GM21423 (cell line): Measurements from ENCODE around the gene RABGAP1L.

Source experiments
- ATAC-seq: cut with Tn5 transposase; IDR thresholded peaks from one replicate; pipeline ENCODE4 v1.9.1; 2021; ENCODE audit warnings: mild to moderate bottlenecking, moderate library complexity; ENCODE audit not compliant: unreplicated experiment

The RABGAP1L gene

DNA sequence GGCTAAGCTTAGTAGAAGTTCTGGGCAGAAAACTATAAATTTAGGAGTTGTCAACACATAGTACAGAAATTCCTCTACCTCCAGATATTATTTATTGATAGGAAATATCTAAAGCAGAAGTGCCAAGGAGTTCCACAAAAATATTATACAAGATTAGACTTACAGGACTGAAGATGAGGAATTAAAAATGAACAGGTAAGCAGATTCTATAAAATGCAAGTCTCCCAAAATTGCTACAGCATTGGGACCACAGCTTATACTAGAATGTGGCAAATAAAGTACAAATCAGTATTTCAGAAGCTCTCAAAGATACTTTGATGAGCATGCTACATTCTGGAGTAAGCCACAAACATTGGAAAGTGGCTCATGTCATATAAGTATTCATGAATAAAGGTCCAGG lies 790.3 kb downstream of the RABGAP1L start:
- no peak for ATAC-seq

DNA sequence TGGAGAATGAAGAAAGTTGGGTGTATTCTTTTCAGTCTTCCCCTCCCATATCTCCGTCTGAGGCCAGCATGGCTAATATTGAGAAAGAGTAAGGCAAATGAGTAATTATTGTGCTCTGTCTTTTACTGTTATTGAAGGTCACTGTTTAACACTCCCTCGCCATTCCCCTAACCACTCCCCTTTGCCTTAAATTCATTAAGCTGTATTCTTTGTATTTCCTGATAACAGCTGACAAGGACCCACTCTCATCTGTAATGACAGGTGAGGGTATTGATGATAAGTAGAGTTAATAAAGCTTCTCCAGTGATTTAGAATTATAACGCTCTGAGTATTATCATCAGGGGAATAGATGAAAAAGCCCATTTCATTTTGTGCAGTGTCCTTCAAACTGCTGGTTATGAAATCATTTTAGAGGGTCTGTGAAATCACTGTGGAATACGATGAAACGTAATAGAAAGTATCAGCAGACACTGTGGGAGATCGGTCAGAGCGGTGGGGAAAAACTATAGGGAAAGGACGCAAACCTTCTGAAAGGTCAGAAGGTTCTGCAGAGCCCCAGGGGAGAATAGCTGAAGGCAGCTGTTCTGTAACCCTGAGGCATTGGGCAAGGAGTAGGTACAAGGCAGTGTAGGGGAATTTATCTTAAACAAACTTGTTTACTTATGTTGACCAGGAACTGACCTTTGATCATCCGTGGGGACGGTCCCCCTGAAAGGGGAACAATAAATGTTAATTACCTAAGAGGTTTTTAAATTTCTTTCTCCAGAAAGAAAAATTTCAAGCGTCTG lies 794.2 kb downstream of the RABGAP1L start:
- peak; percentile 43 for ATAC-seq

DNA sequence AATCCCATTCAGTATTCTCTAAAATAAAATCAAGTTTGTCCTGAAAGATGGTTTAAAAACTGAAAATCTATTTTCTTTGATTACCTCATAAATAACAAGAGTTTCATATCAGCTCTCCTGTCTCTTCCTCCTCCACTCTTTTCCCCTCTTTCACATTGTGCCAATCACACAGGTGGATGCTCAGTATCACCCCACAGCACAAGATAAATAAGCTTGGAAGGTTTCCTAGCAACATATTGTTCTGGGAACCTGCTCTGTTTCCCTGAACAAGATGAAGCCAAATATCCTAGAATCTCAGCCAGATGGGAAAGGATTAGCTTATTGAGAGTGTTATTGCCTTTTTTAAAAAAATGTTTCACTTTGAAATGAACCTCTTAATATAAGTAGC lies 794.7 kb downstream of the RABGAP1L start:
- ATAC-seq: no peak

DNA sequence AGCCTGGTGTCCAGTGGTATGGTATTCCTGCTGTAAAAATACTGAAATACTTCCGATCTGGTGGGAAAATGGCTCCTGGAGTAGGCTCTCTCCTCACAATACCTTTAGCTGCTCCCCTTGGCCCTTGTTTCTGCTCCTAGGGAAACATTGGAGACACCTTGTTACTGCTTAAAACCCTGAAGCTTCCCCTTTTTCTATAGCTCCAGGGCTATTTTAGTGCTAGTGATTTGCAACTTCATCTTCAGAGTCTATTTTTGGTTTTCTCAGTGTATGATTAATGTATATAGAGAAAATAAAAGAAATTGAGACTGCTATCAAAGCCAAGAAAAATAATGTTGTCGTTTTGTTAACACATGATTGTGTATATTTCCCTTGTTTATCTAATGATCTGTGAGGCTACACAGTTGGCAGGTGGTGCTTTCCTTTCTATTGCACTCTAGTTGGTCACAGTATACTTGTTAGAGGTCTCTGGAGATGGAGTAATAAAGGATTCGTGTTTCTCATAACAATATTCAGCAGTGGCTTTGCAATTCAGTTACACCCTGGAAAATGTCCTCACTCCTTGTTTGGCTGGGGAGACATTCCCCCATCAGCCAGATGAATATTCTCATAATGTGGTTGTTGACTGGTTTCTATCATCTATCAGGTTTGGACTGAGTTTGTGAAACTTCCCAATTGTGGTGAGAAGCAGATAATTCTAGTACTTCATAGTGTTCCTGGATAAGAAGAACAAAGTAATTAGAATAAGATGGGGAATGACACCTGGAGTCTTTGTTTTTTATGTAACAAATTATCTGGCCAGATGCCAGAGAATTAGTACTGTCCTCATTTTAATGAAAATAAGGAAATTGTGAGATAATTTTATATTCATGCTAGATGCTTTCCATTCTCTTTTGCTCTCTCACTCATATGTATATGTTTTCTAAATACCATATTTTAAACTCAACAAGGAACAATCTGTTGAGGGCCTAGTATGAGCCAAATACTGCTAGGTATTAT lies 795.6 kb downstream of the RABGAP1L start:
- ATAC-seq: no peak

DNA sequence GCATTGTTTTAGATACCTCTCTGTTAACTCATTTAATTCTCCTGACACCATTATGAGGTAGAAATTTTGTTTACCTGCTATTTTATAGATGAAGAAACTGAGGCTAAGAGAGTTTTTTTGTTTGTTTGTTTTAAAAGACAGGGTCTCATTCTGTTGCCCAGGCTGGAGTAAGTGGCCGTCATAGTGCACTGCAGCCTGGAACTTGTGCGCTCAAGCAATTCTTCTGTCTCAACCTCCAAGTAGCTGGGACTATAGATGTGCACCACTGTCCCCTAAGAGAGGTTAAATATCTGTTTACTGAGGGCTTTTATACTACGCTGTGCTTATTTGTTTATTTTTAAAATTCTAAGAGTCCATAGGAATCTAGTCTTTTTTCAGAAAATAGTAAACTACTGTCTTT lies 796.8 kb downstream of the RABGAP1L start:
- no peak for ATAC-seq

DNA sequence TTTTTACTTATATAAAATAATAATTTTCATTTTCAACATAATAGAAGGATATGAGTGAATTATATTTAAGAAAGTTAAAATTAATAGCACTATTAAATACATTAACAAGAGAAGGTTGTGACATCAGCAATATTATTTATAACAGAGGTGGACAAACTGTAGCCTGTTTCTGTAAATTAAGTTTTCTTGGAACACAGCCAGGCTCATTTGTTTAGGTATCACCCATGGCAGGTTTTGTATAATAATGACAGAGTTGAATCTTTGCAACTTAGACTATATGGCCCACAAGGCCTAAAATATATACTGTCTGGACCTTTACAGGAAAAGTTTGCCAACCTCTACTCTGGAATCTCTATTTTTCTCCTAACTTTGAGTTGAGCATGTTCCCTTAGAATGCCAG lies 797.7 kb downstream of the RABGAP1L start:
- ATAC-seq: no peak

DNA sequence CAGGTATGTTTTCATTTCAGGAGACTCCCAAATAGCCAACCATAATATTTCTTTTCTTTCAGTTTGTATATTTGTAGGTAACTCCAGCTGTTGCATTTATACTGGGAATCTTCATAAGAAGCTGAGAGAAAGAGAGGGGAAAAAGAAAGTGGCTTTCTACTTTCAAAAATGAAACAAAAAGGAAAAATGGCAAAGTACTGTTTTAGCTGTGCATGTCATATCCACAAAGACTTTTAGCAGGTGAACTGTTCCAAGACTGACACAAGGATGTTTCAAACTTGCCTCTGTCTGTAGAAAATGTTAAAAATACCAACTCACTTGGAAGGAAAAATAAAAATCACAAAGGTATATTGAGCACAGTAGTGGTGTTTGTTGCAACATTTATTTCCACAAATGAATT lies 798.5 kb downstream of the RABGAP1L start:
- no peak for ATAC-seq

DNA sequence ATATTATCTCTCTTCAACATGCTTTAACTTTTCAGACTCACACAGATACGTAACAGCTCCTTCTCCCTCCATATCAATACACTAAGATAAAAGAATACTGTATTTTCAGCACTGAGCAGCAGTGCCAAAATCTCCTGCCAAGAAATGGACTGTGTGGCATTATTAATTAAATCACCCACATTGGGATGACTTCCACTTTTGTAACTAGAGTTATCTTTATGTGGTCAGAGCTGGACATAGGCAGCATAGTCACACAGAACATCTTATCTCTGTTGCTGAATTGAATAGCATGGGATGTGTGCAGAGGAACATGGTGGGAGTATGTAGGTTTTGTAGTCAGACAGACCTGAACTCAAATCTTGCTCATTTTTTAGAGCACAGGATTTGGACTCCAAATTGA lies 799.1 kb downstream of the RABGAP1L start:
- no peak for ATAC-seq

DNA sequence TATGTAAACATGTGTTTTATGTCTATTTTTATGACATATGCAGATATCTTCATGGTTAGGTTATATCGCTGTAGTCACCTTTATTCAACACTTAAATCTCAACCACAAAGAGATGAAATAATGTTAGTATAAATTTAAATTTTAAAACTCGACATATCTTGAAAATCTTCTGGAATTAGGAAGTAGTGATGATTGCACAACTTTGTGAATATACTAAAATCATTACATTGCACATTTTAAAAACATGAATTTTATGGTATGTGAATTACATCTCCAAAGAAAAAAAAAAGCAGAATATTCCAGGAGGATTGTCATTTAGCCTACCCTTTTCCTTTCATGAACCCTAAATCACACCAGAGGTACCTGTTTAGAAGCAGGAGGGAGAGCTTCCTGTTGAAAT lies 801.0 kb downstream of the RABGAP1L start:
- no peak for ATAC-seq

DNA sequence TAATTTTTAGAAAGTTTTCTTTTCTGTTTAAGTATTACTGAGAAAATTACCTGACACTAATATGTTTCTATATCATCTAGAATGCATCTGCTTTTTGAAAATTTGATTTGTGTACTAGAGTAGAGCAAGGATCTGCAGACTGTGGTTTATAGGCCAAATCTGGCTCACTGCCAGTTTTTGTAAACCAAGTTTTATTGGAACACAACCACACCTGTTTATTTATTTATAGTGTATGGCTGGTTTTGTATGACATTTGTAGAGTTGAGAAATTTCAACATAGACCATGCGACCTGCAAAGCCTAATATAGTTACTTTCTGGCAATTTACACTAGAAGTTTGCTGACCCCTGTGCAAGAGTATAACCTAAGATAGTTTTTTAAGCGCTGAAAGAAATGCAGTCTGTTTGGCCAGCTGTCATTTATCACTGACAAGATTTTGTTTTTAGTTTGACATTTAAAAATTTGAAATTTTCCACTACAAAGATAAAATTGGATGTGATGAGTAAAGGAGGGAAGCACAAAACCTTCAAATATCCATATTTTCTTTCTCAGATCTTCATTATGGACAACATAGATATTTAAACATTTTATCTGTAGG lies 804.3 kb downstream of the RABGAP1L start:
- ATAC-seq: no peak

DNA sequence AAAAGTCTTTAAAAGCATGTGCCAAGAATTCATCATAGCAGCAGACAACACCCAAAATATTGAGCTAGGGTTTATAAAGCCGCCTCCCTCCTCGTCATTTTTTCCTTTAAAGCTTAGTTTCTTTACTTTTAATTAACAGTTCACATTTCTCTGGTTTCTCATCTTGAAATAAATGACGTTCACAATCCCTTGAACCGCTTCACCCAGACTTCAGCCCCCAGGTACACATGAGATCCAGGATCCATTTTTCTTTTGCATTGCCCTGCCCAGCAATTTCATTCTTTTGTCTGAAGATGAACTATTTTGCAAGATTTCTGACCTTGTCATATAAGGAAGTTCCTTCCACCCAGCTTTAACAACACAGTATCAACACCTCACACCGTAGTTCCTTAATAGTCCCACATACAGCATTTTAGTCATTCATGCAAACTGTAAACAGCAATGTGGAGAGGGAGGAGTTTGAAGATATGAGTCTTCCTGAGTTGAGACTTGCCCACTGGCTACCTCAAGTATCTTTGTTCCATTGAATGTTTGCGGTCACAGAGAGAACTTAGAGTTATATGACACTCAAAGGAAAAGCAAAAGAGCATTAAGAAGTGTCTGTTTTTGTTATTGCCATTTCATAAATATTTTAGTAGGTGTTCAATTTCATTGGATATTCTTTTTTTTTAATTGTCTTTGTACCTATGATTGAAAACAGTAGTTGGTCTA lies 805.1 kb downstream of the RABGAP1L start:
- ATAC-seq: peak; percentile 38

DNA sequence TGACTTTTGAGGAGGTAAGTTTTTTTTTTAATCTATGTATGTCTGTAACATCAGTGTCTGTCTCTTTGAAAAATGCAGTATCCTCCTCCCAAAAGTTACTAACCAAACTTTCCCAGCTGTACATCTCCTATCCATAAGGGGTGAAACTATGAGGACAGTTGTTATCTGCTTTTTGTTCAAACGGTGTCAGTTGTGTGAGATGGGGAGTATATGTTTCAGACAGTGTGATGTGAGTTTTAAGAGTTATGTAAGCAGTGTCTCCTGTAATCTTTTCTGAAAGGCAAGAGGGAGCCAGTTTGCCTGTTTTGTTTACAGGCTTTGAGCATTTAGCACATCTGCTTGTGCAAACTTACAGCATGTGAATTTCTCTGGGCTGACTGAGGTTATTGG lies 805.6 kb downstream of the RABGAP1L start:
- no peak for ATAC-seq

DNA sequence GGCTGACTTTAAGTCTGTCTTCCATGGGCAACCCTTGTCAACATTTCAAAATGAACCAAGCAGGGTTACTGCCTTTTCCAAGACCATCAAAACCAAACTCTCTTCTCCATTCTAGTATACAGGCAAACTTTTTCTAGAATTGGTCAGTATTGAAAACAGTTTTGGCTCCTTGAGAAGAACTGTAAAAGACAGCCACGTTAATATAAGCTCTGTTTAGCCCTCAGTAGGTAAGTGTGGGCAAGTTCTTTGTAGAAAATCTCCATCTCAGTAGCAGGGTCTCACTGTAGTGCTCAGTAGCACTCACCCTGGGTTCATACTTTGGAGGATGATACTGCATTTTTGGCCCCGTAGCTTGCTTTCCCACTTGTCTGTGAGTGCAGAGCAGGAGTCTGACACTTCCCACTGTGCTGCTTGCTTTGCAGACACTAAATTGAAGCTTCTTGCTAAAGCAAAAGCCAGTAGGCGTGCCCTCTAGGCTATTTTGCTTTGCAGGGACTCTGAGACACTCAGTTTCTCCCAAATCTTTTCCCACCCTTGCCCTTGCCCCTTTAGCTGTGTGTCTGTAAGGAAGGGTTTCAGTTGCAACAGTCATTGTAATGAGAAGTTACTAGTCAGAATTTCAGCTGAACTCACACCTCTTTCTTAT lies 806.2 kb downstream of the RABGAP1L start:
- ATAC-seq: no peak

DNA sequence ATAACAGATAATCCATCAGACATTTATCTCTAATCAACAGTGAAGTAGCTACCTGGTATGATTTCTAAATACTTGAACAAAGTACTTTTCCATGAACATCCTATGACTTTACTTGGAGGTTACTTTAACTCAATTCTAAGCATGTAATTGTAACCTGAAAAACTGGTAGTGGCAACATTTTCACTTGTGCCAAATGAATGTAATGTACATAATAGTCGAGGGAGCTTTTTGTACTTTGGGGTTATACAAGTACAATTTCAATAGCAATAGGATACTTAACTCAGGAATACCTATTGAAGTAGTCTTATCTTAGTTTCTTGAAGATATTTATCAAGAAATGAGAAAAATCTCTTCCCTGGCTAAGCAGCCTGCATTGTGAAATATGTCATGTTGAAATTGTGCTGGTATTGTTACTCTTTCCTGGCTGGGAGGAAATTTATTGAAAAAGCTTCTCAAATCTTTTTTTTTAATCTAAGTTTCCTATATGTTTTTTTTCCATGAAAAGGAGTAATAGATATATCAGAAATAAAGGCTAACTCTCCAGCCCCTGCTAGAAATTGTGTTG lies 806.8 kb downstream of the RABGAP1L start:
- no peak for ATAC-seq

DNA sequence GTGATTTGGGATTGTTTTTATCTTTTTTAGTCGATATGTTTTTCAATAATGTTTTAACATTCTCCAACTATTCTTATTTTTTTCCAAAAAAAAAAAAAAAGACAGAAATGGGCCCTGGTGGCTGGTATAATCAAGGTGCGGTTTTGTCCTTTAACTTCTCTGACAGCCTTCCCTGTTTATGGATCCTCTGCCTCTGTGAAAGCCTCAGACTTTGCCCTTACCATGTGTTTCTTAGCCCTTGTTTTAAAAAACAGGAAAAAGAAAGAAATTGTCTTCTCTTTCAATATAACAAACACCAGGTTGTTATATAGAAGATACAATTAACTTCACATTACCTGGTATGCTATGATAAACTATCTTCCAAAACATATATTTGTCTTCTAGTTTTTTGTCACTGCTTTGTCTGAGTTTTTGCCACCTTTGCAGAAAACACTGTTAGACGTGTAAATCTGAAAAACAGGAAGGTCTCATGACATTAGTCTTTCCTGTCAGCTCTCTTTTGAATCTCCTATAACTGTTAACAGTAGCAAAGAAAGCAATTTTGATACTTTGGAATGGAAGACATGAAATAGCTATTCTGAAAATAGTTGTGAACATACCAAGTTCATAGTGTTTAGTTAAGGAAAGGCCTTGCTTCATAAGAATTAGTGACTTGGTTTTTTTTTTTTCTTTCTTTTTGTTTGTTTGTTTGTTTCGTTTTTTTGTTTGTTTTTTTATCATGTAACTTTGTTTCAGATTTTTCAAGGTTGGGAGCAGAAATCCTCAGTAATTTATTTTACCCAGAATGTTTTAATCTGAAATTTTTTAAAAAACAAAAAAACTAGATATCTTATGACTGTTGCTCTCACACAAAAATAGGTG lies 808.8 kb downstream of the RABGAP1L start:
- ATAC-seq: no peak

DNA sequence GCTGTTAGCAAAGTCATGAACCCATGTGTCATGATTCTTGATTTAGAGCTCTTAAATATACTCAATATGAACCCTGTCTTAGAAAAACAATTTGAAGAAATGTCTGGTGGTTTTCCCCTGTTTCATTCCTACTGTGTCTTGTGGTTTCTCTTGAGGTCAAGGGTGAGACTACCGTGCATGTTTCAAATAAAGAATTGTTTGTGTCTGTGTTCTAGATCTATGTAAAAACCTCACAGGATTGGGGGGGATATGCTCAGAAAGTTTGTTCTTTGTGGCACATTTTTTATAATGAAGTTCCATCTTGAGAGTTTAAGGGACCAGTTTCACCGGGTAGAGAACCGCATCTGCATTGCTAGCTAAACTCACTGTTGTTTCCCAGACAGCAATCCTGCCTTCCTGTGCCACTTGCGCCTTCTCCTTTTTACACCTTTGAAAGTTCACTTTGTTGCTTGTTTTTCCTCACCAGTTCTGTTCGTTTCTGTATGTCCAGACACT lies 809.5 kb downstream of the RABGAP1L start:
- ATAC-seq: peak; percentile 61

DNA sequence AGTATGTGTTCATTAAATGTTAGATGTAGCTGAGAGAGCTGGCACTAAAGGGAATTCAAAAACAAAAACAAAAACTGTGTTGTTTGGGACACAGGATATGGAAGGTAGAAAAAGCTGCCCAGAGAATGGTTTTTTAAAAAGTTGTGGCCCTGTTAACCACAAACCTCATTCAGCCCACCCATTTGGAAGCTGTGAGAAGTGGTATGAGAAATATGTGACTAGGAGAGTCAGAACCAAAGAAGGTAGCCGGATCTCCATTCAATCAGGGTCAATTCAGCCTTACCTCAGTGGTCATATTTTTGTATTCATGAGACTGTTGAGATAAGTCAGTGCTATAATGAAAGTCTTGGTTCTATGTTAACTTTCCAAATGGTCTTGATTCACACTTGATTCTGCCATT lies 810.7 kb downstream of the RABGAP1L start:
- peak; percentile 49 for ATAC-seq

DNA sequence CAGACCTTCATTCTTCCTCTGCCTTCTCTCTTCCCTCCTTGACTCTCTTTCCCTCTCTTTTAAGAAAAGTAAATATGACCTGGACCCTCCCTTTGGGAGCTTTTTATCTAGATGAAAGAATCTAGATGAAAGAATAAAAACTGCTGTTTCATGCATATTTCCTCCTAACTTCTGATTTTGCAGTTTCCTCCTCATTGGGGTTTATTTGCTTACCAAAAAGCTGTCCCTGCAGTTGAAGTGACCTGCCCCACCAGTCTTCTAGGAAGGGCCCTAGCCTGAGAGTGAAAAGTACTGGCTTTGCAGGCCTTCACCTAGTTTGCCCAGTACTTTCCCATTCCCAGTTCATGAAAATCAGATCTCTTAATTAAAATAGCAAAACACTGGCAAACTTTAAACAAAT lies 812.1 kb downstream of the RABGAP1L start:
- ATAC-seq: no peak

DNA sequence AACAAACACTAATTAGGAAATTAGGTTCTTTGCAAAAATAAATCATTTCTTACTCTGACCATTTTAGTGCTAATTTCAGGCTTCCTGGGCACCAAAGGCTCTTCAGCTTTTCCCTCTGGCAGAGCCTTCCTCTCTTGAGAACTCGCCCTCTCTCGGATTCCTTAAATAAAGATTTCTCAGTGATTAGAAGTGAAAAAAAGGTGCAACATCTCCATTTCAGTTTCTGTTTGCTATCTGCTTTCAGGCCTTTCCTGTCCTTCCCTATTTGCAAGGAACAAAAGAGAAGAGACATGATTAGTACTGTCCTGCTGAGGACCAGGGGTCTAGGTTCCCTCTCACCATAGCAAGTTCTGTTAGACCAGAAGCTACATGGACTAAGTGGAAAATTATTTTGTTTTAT lies 812.6 kb downstream of the RABGAP1L start:
- no peak for ATAC-seq
